HepG2 (cell line): ENCODE measurements around the gene PA2G4. TPM values are rescaled to one million over a fixed set of nuclear protein-coding genes. Genes with fewer than 3 reads are reported as not detected.

ENCODE experiments used
- ARNT2 ChIP-seq: sonication (generic); formaldehyde crosslinking; IDR thresholded peaks from 2 replicates; pipeline ENCODE4 v1.8.0; 2022; ENCODE audit warnings: mild to moderate bottlenecking, low read depth, missing genetic modification reagents, moderate library complexity
- FOXC1 ChIP-seq: sonication (generic); formaldehyde crosslinking; IDR thresholded peaks from 2 replicates; pipeline ENCODE4 v1.8.0; 2022; ENCODE audit warnings: mild to moderate bottlenecking, missing genetic modification reagents, borderline replicate concordance
- HIVEP1 ChIP-seq: sonication (generic); formaldehyde crosslinking; IDR thresholded peaks from 2 replicates; pipeline ENCODE4 v1.4.0; 2020; ENCODE audit warnings: mild to moderate bottlenecking, missing genetic modification reagents
- IKZF1 ChIP-seq: fragments of 450-650 bp; IDR thresholded peaks from 2 replicates; pipeline ENCODE4 v1.7.1; 2016
- NFIC ChIP-seq: IDR thresholded peaks from 2 replicates; pipeline ENCODE4 v1.6.1; 2012; ENCODE audit warnings: mild to moderate bottlenecking, low read length, inconsistent platforms
- NR2C2 ChIP-seq: sonication (generic); formaldehyde crosslinking; IDR thresholded peaks from 2 replicates; pipeline ENCODE4 v1.4.0; 2020; ENCODE audit warnings: missing genetic modification reagents, mild to moderate bottlenecking, moderate library complexity, borderline replicate concordance
- NR2F6 ChIP-seq, 2 experiments: IDR thresholded peaks; 2 replicates each; pipeline ENCODE4 v1.6.1; 2016; ENCODE audit warnings: antibody characterized with exemption in 1 of 2, mild to moderate bottlenecking in 1 of 2
- RELA ChIP-seq: sonication (generic); formaldehyde crosslinking; IDR thresholded peaks from 2 replicates; pipeline ENCODE4 v1.4.0; 2020; ENCODE audit warnings: missing genetic modification reagents
- SMARCC2 ChIP-seq: fragments of 450-650 bp; IDR thresholded peaks from 2 replicates; pipeline ENCODE4 v1.6.1; 2017; ENCODE audit warnings: antibody characterized with exemption, mild to moderate bottlenecking
- SPEN ChIP-seq: sonication (generic); formaldehyde crosslinking; IDR thresholded peaks from 2 replicates; pipeline ENCODE4 v1.5.1; 2020; ENCODE audit warnings: low read depth, mild to moderate bottlenecking, missing genetic modification reagents
- ZBTB42 ChIP-seq: sonication (generic); formaldehyde crosslinking; IDR thresholded peaks from 2 replicates; pipeline ENCODE4 v1.5.0; 2020; ENCODE audit warnings: mild to moderate bottlenecking, missing genetic modification reagents
- ZFYVE20 ChIP-seq: sonication (generic); formaldehyde crosslinking; IDR thresholded peaks from 2 replicates; pipeline ENCODE4 v1.8.0; 2023; ENCODE audit warnings: low read depth, mild to moderate bottlenecking, moderate library complexity, missing genetic modification reagents, borderline replicate concordance
- ZNF546 ChIP-seq: sonication (generic); formaldehyde crosslinking; conservative IDR thresholded peaks from 2 replicates; pipeline ENCODE4 v1.8.1; 2023; ENCODE audit warnings: mild to moderate bottlenecking, missing genetic modification reagents
- ZNF678 ChIP-seq: sonication (generic); formaldehyde crosslinking; IDR thresholded peaks from 2 replicates; pipeline ENCODE4 v1.4.0; 2020; ENCODE audit warnings: mild to moderate bottlenecking, missing genetic modification reagents
- polyA plus RNA-seq, 8 experiments: library from polyadenylated mRNA; depleted of rRNA in 3 of 8; stranded (reverse) in 7 of 8; unstranded in 1 of 8; fragments of >200 nt; fragmentation: Illumina TruSeq in 4 of 8; extraction: Trizol in 4 of 8; gene quantifications; 2 replicates each; pipeline versions ENCODE4 v1.2.1 to v1.2.3, GENCODE V29; 2011 to 2016; ENCODE audit warnings: low read depth in 4 of 8, missing spikeins in 1 of 8, mixed read lengths in 1 of 8; ENCODE audit not compliant: insufficient read depth in 1 of 8
- total RNA-seq, 5 experiments: library from RNA; depleted of rRNA; stranded (reverse); fragments of >200 nt; fragmentation: Illumina TruSeq; extraction: Trizol; gene quantifications; 2 replicates each; pipeline ENCODE4 v1.2.3, GENCODE V29; 2016; ENCODE audit warnings: low read depth in 1 of 5
- TF ChIP-seq, protein P1 (sequence below): fragments of 450-650 bp; IDR thresholded peaks from 2 replicates; pipeline ENCODE4 v1.6.1; 2017
- TF ChIP-seq, protein P2 (sequence below): sonication (generic); formaldehyde crosslinking; conservative IDR thresholded peaks from 2 replicates; pipeline ENCODE4 v1.5.0; 2020; ENCODE audit warnings: missing genetic modification reagents
- TF ChIP-seq, protein P3 (sequence below): IDR thresholded peaks from 2 replicates; pipeline ENCODE4 v1.6.1; 2018; ENCODE audit warnings: missing genetic modification reagents
- TF ChIP-seq, protein P4 (sequence below): IDR thresholded peaks from 2 replicates; pipeline ENCODE4 v1.6.1; 2016; ENCODE audit warnings: mild to moderate bottlenecking
- TF ChIP-seq, protein P5 (sequence below): sonication (generic); formaldehyde crosslinking; conservative IDR thresholded peaks from 2 replicates; pipeline ENCODE4 v1.4.0; 2020; ENCODE audit warnings: missing genetic modification reagents

PA2G4 gene
- total and polyA plus RNA-seq, 2 of the 13 experiments (the other 11 are each of a cell fraction or from before 2014, with no cell fraction given): 147 to 240 TPM

DNA sequence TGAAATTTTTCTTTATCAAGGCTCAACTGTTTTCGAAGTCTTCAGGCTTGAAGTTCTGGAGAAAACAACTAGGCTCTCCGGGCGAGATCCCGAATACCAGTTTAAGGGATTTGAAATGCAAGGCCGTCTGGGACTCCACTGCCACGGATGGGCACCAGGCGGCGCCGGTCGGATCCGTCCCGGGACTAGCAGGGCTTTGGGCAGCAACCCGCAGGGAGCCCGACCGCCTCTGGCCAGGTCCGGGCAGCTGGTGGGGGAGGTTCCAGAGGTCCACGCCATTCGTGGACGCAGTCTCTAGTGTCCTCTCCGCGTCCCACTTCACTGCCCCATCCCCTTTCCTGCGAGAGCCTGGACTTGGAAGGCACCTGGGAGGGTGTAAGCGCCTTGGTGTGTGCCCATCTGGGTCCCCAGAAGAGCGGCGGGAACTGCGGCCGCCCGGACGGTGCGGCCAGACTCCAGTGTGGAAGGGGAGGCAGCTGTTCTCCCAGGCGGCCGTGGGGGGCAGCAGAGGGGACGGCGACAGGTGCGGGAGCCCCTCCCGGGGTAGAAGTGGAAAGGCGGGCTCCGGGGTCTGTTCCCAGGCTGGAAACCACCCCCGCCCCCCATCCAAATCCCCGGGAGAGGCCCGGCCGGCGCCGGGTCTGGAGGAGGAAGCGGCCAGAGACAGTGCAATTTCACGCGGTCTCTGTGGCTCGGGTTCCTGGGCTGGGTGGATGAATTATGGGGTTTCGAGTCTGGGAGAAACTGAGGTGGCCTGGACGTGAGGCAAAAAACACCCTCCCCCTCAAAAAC lies 25.2 kb upstream of the PA2G4 start (continued):
- TF ChIP-seq FOXC1 (CRISPR knock-in tag) (no peak), IKZF1 (no peak), ZFYVE20 (CRISPR knock-in tag) (no peak), SPEN (peak; percentile 55; the same call in 1 of the 2 replicates), ZBTB42 (CRISPR knock-in tag) (no peak), SMARCC2 (no peak), ZNF546 (no peak), NR2F6 (IDR thresholded peaks at IDR 0.05) (no peak), NR2F6 (CRISPR knock-in tag; IDR thresholded peaks at IDR 0.05) (peak; percentile 21; the same call in 1 of the 2 replicates), NFIC (no peak), ZNF678 (CRISPR knock-in tag) (no peak), HIVEP1 (no peak), RELA (CRISPR knock-in tag) (no peak; the same call in 1 of the 2 replicates), NR2C2 (CRISPR knock-in tag) (no peak), ARNT2 (0 out of 2 replicates have a peak, but pooled peaks have one; percentile 17)
- TF ChIP-seq, protein P1, sequence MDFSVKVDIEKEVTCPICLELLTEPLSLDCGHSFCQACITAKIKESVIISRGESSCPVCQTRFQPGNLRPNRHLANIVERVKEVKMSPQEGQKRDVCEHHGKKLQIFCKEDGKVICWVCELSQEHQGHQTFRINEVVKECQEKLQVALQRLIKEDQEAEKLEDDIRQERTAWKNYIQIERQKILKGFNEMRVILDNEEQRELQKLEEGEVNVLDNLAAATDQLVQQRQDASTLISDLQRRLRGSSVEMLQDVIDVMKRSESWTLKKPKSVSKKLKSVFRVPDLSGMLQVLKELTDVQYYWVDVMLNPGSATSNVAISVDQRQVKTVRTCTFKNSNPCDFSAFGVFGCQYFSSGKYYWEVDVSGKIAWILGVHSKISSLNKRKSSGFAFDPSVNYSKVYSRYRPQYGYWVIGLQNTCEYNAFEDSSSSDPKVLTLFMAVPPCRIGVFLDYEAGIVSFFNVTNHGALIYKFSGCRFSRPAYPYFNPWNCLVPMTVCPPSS: no peak
- TF ChIP-seq, protein P2, sequence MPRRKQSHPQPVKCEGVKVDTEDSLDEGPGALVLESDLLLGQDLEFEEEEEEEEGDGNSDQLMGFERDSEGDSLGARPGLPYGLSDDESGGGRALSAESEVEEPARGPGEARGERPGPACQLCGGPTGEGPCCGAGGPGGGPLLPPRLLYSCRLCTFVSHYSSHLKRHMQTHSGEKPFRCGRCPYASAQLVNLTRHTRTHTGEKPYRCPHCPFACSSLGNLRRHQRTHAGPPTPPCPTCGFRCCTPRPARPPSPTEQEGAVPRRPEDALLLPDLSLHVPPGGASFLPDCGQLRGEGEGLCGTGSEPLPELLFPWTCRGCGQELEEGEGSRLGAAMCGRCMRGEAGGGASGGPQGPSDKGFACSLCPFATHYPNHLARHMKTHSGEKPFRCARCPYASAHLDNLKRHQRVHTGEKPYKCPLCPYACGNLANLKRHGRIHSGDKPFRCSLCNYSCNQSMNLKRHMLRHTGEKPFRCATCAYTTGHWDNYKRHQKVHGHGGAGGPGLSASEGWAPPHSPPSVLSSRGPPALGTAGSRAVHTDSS (CRISPR knock-in tag): no peak
- TF ChIP-seq, protein P3, sequence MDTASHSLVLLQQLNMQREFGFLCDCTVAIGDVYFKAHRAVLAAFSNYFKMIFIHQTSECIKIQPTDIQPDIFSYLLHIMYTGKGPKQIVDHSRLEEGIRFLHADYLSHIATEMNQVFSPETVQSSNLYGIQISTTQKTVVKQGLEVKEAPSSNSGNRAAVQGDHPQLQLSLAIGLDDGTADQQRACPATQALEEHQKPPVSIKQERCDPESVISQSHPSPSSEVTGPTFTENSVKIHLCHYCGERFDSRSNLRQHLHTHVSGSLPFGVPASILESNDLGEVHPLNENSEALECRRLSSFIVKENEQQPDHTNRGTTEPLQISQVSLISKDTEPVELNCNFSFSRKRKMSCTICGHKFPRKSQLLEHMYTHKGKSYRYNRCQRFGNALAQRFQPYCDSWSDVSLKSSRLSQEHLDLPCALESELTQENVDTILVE (CRISPR knock-in tag): no peak
- TF ChIP-seq, protein P4, sequence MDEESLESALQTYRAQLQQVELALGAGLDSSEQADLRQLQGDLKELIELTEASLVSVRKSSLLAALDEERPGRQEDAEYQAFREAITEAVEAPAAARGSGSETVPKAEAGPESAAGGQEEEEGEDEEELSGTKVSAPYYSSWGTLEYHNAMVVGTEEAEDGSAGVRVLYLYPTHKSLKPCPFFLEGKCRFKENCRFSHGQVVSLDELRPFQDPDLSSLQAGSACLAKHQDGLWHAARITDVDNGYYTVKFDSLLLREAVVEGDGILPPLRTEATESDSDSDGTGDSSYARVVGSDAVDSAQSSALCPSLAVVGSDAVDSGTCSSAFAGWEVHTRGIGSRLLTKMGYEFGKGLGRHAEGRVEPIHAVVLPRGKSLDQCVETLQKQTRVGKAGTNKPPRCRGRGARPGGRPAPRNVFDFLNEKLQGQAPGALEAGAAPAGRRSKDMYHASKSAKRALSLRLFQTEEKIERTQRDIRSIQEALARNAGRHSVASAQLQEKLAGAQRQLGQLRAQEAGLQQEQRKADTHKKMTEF (CRISPR knock-in tag): peak; percentile 71; the same call in 1 of the 2 replicates
- TF ChIP-seq, protein P5, sequence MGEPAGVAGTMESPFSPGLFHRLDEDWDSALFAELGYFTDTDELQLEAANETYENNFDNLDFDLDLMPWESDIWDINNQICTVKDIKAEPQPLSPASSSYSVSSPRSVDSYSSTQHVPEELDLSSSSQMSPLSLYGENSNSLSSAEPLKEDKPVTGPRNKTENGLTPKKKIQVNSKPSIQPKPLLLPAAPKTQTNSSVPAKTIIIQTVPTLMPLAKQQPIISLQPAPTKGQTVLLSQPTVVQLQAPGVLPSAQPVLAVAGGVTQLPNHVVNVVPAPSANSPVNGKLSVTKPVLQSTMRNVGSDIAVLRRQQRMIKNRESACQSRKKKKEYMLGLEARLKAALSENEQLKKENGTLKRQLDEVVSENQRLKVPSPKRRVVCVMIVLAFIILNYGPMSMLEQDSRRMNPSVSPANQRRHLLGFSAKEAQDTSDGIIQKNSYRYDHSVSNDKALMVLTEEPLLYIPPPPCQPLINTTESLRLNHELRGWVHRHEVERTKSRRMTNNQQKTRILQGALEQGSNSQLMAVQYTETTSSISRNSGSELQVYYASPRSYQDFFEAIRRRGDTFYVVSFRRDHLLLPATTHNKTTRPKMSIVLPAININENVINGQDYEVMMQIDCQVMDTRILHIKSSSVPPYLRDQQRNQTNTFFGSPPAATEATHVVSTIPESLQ (CRISPR knock-in tag): no peak
